ENCODE measurements around the gene HLA-DQA1.

The HLA-DQA1 gene

DNA sequence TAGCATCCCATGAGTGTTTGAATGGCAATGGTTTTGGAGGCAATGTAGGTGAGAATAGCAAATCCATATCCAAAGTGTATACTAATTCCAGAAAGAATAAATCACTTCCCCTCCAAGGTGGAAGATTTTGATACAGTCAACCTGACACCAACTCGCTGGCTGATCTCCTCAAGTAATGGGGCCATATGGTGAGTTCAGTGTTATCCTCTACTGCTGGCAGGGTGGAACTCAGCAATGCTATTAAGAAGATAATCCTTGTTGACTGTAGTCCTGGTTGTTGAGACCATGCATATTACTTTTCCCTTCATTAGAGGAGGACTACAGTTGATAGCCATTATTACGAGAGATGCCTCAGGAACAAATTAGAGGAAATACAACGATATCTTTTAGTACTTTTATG is 47.0 kb downstream of the HLA-DQA1 start (continued):
- TF ChIP-seq TSHZ2 (CRISPR knock-in tag; IDR thresholded peaks at IDR 0.05) (no peak), CSDC2 (CRISPR knock-in tag; IDR thresholded peaks at IDR 0.05) (no peak), SNAI2 (CRISPR knock-in tag; IDR thresholded peaks at IDR 0.05) (no peak), ZNF8 (CRISPR knock-in tag; IDR thresholded peaks at IDR 0.05) (no peak), TOX (CRISPR knock-in tag; IDR thresholded peaks at IDR 0.05; ENCODE audit: borderline replicate concordance) (no peak), ESRRG (CRISPR knock-in tag; IDR thresholded peaks at IDR 0.05) (no peak)
- TF ChIP-seq, protein P1, sequence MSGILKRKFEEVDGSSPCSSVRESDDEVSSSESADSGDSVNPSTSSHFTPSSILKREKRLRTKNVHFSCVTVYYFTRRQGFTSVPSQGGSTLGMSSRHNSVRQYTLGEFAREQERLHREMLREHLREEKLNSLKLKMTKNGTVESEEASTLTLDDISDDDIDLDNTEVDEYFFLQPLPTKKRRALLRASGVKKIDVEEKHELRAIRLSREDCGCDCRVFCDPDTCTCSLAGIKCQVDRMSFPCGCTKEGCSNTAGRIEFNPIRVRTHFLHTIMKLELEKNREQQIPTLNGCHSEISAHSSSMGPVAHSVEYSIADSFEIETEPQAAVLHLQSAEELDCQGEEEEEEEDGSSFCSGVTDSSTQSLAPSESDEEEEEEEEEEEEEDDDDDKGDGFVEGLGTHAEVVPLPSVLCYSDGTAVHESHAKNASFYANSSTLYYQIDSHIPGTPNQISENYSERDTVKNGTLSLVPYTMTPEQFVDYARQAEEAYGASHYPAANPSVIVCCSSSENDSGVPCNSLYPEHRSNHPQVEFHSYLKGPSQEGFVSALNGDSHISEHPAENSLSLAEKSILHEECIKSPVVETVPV (CRISPR knock-in tag; IDR thresholded peaks at IDR 0.05): no peak

DNA sequence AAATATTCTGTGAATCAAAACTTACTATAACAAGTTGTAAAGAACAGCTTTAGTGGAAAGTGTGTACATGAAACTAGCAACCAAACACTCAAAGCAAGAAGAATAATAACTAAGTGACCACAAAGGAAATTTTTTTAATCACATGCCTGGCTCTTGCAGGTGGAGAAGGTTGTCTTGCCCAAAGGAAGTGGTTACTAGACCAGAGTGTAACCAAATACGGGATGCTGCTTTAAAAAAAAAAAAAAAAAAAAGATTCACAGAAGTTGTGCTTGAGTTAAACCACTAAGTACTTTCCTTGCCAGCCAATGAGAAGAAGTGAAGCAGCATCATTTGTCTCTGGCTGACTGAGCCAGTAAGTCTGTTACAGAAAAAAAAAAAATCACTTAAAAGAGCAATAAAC is 48.4 kb downstream of the HLA-DQA1 start:
- ATAC-seq: no peak

More for the DNA sequence above, 48.4 kb downstream of the HLA-DQA1 start:
- TF ChIP-seq GLIS3 (CRISPR knock-in tag; IDR thresholded peaks at IDR 0.05) (no peak), TOX (CRISPR knock-in tag; IDR thresholded peaks at IDR 0.05; ENCODE audit: borderline replicate concordance) (no peak), POU6F1 (CRISPR knock-in tag; IDR thresholded peaks at IDR 0.05; ENCODE audit: borderline replicate concordance, low read depth) (no peak), PPARA (CRISPR knock-in tag; IDR thresholded peaks at IDR 0.05; ENCODE audit: borderline replicate concordance) (no peak), SNAI2 (CRISPR knock-in tag; IDR thresholded peaks at IDR 0.05) (no peak), OSR1 (CRISPR knock-in tag; IDR thresholded peaks at IDR 0.05) (no peak), CSDC2 (CRISPR knock-in tag; IDR thresholded peaks at IDR 0.05) (no peak), ZNF8 (CRISPR knock-in tag; IDR thresholded peaks at IDR 0.05) (no peak), ZNF565 (CRISPR knock-in tag; conservative IDR thresholded peaks at IDR 0.05; ENCODE audit: low read depth) (no peak), ZC3H10 (CRISPR knock-in tag; IDR thresholded peaks at IDR 0.05) (no peak), ZNF70 (CRISPR knock-in tag; IDR thresholded peaks at IDR 0.05) (no peak), TSHZ2 (CRISPR knock-in tag; IDR thresholded peaks at IDR 0.05) (no peak), ISL1 (CRISPR knock-in tag; IDR thresholded peaks at IDR 0.05) (no peak), ARNTL (CRISPR knock-in tag; IDR thresholded peaks at IDR 0.05; ENCODE audit: borderline replicate concordance, low read depth) (no peak)
- TF ChIP-seq, protein P1 (CRISPR knock-in tag; IDR thresholded peaks at IDR 0.05): no peak

Measured in SK-N-SH treated with all-trans-retinoic acid at 6 μM for 48 hours (cell line).